Measurements from ENCODE around the gene TMCC2.

TMCC2 gene

DNA sequence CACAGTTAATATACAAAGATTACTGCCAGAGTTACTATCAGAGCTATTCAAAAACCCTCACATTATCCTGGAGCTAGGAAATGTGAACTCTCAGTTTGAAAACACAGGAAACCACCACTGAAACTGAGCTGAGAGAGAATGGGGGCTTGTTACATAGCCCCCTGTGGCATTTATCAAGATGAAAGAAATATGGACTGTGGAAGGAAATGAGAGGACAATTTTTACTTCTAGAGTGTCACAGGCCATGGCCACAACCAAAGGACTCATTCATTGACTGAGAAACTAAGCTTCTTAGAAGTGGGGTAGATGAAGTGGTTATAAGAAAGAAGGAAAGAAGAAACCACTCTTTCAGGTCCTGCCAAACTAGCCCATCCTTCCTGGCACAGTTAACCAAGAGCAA, 41.6 kb upstream of the TMCC2 start:
- no peak for TF ChIP-seq TAF1 (IDR thresholded peaks at IDR 0.05; ENCODE audit: borderline replicate concordance, insufficient read depth, low read length)
- TF ChIP-seq, protein P1, sequence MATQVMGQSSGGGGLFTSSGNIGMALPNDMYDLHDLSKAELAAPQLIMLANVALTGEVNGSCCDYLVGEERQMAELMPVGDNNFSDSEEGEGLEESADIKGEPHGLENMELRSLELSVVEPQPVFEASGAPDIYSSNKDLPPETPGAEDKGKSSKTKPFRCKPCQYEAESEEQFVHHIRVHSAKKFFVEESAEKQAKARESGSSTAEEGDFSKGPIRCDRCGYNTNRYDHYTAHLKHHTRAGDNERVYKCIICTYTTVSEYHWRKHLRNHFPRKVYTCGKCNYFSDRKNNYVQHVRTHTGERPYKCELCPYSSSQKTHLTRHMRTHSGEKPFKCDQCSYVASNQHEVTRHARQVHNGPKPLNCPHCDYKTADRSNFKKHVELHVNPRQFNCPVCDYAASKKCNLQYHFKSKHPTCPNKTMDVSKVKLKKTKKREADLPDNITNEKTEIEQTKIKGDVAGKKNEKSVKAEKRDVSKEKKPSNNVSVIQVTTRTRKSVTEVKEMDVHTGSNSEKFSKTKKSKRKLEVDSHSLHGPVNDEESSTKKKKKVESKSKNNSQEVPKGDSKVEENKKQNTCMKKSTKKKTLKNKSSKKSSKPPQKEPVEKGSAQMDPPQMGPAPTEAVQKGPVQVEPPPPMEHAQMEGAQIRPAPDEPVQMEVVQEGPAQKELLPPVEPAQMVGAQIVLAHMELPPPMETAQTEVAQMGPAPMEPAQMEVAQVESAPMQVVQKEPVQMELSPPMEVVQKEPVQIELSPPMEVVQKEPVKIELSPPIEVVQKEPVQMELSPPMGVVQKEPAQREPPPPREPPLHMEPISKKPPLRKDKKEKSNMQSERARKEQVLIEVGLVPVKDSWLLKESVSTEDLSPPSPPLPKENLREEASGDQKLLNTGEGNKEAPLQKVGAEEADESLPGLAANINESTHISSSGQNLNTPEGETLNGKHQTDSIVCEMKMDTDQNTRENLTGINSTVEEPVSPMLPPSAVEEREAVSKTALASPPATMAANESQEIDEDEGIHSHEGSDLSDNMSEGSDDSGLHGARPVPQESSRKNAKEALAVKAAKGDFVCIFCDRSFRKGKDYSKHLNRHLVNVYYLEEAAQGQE (IDR thresholded peaks at IDR 0.05; ENCODE audit: insufficient read depth in 1 of 2, low read depth in 2 of 2, low read length in 2 of 2), result no peak
- no peak for TF ChIP-seq FOXP2 (optimal IDR thresholded peaks at IDR 0.05; ENCODE audit: borderline replicate concordance, extremely low read depth, extremely low read length, insufficient read depth)
- no peak for TF ChIP-seq POLR2AphosphoS5 (IDR thresholded peaks at IDR 0.05; ENCODE audit: low read depth, low read length)
- no peak for TF ChIP-seq SIN3A (IDR thresholded peaks at IDR 0.05; ENCODE audit: borderline replicate concordance, insufficient read depth, low read length)

DNA sequence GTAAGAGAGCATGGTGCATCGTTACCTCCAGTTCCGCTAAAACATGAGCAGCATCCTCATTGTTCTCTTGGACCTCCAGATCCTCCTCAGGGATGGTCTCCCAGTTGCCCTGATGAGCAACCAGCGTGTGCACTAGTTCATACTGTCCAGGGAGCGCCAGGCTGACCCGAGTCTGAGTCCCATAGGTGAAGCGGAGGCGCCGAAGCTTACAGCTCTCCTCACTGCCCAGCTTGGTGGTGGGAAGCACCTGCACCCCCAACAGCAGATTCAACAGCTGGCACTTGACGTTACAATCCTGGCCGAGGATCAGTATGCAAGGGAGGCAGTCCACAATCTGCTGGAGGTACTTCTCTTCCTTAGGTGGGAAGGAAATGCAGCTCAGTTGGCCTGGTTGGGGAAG, 40.3 kb upstream of the TMCC2 start:
- TF ChIP-seq FOXP2 (optimal IDR thresholded peaks at IDR 0.05; ENCODE audit: borderline replicate concordance, extremely low read depth, extremely low read length, insufficient read depth) (no peak), POLR2AphosphoS5 (IDR thresholded peaks at IDR 0.05; ENCODE audit: low read depth, low read length) (no peak), TAF1 (IDR thresholded peaks at IDR 0.05; ENCODE audit: borderline replicate concordance, insufficient read depth, low read length) (no peak), SIN3A (IDR thresholded peaks at IDR 0.05; ENCODE audit: borderline replicate concordance, insufficient read depth, low read length) (no peak)

DNA sequence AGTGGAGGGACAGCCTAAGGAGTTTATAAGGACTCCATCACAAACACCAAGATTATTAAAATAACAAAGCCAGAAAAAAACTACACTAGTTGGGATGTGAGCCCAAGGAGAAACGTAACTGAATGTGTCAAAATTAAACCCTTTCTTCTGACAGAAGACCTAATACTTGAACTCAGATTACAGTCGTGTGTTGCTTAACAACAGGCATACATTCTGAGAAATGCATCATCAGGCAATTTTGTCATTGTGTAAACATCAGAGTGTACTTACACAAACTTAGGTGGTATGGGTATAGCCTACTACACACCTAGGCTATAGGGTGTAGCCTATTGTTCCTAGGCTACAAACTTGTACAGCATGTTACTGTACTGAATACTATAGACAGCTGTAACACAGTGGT, 39.6 kb upstream of the TMCC2 start:
- TF ChIP-seq FOXP2 (optimal IDR thresholded peaks at IDR 0.05; ENCODE audit: borderline replicate concordance, extremely low read depth, extremely low read length, insufficient read depth) (no peak), POLR2AphosphoS5 (IDR thresholded peaks at IDR 0.05; ENCODE audit: low read depth, low read length) (no peak), SIN3A (IDR thresholded peaks at IDR 0.05; ENCODE audit: borderline replicate concordance, insufficient read depth, low read length) (no peak), TAF1 (IDR thresholded peaks at IDR 0.05; ENCODE audit: borderline replicate concordance, insufficient read depth, low read length) (no peak)
- TF ChIP-seq, protein P1 (IDR thresholded peaks at IDR 0.05; ENCODE audit: insufficient read depth in 1 of 2, low read depth in 2 of 2, low read length in 2 of 2), result no peak

DNA sequence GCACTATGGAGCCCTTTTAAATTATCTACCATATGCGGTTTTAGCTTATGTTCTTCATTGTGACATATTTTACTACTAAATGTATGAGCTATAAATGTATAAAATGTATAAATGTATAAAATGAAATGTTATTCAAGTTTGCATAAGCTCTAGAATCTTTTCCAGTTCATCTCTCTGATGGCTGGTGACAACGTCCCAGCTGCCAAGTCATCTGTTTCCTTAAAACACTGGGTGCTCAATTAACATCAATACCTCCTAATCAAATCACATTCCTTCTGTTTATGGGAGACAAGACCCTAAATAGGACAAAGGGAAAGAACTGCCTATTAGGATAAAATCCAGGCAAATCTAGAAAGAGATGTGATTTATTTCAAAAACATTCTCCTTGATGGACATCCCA, 39.1 kb upstream of the TMCC2 start:
- no peak for TF ChIP-seq FOXP2 (optimal IDR thresholded peaks at IDR 0.05; ENCODE audit: borderline replicate concordance, extremely low read depth, extremely low read length, insufficient read depth)
- TF ChIP-seq TAF1 (IDR thresholded peaks at IDR 0.05; ENCODE audit: borderline replicate concordance, insufficient read depth, low read length), result no peak
- TF ChIP-seq, protein P1 (IDR thresholded peaks at IDR 0.05; ENCODE audit: insufficient read depth in 1 of 2, low read depth in 2 of 2, low read length in 2 of 2), result no peak

DNA sequence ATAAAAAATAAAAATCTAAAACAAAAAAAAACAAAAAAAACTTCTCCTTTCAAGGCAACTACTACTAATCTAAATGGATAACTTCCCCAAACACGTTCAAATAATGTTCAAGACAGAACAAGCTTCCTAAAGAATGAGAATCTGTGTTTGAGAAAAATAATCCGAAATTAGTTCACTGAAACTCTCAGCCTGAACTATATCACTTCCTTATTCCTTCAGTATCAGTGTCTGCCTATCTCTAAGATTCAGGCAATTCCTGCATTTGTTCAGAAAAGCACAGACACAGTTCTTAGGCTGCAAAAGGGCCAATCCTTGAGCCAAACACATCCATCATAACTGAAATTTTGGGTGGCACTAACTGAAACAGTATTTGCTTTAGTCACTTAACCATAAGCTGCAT, 38.6 kb upstream of the TMCC2 start:
- no peak for TF ChIP-seq POLR2AphosphoS5 (IDR thresholded peaks at IDR 0.05; ENCODE audit: low read depth, low read length)
- no peak for TF ChIP-seq FOXP2 (optimal IDR thresholded peaks at IDR 0.05; ENCODE audit: borderline replicate concordance, extremely low read depth, extremely low read length, insufficient read depth)
- no peak for TF ChIP-seq TAF1 (IDR thresholded peaks at IDR 0.05; ENCODE audit: borderline replicate concordance, insufficient read depth, low read length)
- TF ChIP-seq, protein P1 (IDR thresholded peaks at IDR 0.05; ENCODE audit: insufficient read depth in 1 of 2, low read depth in 2 of 2, low read length in 2 of 2), result no peak
- TF ChIP-seq SIN3A (IDR thresholded peaks at IDR 0.05; ENCODE audit: borderline replicate concordance, insufficient read depth, low read length), result no peak
